Stimulated activated CD4-positive, alpha-beta T cell treated with anti-CD3 and anti-CD28 coated beads, Interleukin-2, amount 100 ng/mL, for 4 hours (primary cell): ENCODE measurements around the gene TAGAP.
A peak's percentile ranks its signal among the peaks of the same experiment; 100 is the strongest.
"Not testable (repeated sequence)": the region's sequence is repeated elsewhere in the genome, so short reads cannot be mapped to it uniquely, and the experiment has no call there.

Source experiments
- DNase-seq: peaks from one replicate; pipeline ENCODE4 v3.0.0-alpha.2; 2020; ENCODE audit warnings: low read depth

Gene TAGAP

DNA sequence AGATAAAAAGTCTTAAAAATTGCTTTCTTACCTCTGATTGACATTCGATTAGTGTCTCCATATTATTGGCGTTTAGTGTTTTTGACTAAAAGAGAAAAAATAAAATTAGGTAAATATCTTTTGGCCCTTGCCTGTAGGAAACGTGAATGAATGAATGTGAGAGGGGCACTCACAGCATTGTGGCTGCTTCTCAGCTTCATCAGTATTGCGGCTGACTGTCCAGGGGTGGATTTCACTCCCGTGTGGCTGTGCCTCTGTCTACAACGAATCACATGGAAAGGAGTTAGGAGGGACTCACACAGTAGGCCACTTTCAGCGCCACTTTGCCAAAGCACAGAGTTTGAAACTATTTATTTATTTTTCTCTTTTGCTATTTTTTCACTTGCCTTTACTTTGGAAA is 844 bp downstream of the TAGAP start:
- DNase-seq, result no peak

DNA sequence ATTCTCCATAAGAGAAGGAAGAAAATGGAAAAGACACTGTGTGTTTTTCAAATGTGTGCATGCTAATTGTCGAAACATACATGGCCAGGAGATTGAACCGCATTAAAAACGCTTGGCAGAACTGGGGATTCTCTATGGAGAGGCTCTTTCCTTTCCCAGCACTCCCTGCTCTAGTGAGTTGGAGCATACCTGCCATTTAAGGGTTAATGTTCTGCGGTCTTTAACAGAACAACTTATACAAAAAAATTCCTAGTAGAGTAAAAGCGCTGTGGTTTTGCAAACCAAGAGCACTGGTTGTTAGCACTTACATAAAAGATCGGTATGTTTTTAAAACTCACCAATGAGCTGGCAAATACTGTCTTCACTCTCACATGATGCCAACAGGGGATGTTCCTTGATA is 1.5 kb downstream of the TAGAP start:
- no peak for DNase-seq

DNA sequence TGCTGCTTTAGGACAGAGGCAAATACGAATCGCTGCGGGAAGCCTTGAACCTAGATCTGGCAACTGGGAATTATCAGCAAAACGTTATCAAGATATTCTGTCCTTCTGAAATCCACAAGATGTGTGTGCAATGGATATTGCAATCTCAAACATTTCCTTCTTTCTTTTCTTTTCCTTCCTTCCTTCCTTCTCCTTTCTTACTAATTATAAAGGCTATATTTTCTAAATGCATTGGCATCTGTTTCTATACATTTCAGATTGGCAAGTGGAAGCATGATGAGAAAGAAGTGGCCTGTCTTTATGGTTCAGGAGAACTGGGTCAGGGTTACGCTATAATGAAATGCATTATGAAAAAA is 2.0 kb downstream of the TAGAP start:
- no peak for DNase-seq

DNA sequence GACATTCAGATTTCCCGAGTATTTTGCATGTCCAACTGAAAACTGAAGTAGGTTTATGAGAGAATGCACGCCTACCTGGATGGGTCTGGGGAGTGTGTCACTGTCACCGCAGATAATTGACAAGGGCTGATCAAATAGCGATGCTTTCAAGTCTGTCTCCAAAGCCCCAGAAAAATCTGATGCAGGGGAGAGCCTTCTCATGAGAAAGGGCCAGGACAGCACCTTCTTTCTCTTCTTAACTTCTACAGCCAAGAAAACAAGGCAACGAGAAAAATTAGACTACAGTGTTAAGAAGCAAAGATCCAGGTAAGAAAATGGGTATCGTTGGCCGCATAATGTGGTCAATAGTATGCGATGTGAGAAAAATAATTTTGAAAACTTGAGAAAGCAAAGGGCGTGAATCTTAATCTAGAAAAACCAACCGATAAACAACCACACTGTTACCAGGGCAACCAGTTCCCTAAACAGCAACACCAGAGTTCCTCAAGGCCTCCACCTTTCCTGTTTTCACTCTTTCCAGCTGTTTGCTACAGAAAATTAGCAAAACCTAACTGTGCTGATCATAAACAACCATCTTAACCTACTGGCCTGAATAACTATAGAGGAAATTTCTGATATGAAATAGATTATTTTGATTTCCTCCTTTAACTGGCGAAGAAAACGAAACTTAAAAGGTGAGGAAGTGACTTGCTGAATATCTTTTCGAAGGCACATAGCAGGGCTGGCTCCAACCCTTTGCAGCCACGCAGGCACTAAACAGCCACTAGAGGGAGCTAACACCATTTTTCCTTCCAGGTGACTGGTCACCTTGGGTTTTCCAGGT is 2.6 kb downstream of the TAGAP start:
- DNase-seq, result peak; percentile 64

DNA sequence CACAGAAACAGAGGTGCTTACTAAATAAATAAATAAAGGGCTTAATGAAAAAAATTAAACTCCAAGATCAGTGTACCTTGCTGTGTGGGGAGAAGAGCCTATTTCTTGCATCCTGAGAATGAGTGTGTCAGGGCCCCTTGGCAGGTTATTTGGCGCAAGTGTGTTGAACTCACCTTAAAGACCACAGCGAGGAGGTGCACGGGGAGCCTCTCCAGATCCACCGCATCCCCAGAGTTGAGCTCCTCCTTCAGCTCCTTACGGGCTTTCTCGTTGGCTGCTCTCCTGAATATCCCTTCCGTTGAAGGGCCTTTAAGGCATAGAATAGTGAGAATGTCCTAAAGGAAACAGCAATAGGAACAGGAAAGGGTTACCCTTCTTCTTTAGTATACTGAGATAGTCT is 3.6 kb downstream of the TAGAP start:
- no peak for DNase-seq

DNA sequence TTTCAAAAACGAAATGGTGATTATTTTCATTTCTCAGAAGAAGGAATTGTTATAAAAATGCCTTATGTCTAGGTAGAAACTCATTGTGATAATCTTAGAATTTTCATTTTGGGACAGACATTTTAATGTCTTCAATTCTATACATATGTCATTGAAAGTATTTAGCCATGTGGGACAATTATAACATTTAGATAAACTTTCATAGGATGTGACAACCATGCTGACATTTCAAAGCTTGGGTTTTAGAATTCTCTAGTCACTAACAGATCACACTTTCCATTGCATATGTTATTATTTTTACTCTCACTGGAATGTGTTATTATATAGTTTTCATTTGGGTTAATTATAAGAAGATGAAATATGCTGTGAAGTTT is 4.9 kb downstream of the TAGAP start:
- no peak for DNase-seq

DNA sequence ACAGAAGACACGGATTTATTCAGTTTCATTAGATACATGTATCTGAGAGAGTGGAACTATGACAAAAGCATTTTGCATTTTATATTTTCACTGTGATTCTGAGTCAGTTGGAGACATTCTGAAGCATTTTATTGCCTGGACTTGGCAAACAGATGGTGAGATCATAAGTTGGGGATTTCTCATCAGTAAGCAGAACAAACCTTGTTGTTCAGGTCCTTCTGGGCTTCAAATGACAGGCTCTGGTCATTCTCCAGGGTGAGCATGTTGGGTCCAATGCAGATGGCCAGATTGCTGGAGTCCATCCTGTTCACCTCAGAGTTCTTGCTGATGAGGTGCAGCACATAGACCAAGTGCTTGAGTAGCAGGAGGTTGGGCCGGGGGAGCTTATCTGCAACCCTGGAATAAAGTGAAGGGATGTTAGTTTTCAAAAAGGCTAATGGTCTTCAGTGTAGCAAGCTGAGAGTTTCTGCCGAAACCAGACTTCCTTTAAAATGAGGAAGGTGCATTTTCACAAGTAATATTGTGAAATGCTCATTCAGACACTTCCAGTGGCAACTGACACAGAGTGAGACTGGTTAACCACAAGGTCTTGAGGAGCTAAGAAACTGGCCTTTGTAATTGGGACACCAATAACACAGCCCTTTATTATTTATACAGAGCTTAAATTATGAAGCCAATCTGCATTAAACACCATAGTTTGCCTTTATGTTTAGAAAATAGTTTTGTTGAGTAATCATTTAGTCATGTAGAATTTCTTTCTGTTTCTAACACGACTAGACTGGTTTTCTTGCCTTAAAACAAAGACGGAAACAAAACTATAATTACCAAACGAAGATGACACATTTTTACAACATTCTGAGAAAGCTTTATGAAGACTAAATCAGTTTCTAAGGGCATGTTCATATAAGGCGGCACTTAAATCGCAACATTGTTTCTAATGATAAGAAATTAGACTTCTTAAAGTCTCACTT is 5.6 kb downstream of the TAGAP start:
- DNase-seq, result no peak

DNA sequence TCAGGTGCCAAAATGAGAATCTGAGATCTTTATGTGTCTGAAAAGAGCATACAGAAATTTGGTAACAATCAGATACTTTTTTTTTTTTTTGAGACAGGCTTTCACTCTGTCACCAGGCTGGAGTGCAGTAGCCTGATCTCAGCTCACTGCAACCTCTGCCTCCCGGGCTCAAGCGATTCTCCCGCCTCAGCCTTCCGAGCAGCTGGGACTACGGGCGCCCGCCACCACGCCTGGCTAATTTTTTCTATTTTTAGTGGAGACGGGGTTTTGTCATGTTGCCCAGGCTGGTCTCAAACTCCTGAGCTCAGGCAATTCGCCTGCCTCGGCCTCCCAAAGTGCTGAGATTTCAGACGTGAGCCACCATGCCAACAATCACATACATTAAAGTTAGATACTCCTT is 6.5 kb downstream of the TAGAP start:
- DNase-seq, result not testable (repeated sequence)

DNA sequence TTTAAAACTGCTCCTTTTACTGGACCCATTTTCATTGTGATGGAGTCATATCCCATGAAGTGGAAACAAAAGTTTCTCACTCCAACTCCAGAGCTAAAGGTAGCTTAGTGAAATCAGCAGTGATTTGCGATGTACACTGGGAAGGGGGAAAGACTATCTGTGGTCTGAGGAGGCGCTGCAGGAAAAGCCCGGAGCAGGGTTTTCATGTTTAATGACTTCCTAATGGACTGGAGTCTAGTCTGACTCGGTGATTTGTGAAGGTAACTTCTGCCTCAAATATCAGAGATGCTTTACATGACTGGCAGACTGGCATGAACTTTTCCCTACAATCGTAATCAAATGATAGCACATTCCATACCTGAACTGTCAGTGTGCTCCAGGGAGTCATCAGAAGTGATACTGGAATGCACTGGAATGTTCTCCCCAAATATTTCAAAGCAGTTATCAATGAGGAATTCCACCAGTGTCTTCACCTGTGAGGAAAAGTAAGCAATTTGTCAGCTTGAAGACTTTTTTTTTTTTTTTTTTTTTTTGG is 7.0 kb downstream of the TAGAP start:
- no peak for DNase-seq

DNA sequence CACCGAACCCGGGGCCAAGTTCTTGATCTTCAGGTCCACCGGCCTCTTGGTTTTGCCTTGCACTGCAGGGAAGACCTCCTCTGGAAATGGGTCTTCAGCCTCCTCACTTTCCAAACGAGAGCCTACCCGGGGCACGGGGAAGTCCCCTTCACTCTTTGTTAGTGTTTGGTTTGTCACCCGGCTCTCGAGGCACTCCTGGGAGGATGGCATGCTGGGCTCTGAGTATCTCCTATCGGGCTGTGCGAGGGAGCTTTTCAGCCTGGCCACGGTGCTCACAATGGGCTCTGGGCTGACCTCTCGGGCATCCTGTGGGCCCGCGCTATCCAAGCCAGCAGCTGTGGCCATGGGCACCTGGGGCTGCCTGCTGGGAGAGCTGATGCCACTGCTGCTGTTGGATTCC is 8.1 kb downstream of the TAGAP start:
- DNase-seq, result no peak

DNA sequence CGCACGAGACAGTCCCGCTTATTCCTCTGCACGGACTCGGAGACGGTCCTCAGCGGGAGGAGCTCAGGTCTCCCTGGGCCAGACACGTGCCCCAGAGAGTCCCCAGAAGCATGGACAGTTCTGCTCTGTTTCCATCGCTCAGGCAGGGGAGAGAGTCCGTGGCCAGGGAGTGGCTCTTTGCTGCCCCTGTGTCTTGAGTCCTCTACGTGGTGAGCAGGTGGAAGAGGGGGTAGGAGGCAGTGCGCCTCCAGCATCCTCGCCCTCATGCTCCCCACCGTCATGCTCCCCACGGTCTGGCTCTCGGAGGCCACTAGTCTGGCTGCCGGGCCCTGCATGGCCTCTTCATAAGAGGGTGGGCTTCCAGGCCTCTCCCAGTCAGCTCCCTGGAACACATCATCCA is 8.9 kb downstream of the TAGAP start:
- no peak for DNase-seq

DNA sequence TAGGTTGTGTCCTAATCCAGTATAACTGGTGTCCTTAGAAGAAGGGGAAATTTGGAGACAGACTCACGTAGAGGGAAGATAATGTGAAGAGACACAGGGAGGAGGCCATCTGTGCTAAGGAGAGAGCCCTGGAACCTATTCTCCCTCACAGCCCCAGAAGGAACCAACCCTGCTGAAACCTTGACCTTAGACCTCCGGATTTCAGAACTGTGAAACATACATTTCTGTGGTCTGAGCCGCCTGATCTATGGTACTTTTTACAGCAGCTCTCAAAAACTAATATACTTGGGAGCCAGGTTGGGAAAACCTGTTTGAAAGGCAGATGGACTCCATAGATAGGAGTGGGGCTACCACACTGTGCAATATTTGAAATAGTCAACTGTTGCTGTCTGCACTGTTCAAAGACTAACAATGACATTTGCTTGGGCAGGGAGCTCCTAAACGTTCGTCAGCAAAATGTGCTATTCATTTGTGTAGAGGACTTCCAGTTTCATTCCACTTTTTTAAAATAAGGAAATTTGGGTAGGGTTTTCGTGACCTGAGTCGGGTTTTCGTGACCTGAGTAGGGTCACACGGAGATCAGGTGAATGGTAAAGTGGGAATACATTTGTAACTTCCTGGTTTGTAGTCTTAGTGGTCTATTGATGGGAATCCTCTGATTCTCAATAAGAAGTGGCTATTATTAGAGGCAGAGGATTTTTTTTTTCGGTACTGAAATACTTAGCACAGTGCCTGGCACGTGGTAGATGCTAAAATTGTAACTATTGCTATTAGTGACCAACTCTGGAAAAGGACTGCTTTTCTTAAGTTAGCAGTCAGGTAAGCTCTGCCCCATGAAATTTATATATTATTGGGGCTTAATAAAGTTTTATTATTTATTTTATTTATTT is 11.4 kb downstream of the TAGAP start:
- no peak for DNase-seq

DNA sequence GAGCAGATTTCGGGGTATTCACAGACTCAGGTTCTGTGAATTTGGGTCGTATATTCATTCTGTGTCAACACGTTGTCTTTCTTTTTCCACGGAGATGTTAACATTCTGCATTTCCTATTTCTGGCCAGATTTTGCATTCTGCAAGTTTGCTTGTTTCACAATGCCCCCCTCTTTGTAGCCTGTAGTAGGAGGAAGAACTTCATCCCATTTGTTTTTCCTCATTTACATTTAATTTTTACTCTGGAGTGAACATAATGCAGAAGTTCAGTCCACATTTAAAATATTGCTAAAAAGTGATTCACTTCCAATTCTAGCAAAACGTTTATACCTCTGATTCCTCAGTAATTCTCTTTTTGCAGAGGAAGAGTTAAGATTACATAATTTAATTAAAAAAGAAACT is 12.9 kb downstream of the TAGAP start:
- DNase-seq, result no peak

DNA sequence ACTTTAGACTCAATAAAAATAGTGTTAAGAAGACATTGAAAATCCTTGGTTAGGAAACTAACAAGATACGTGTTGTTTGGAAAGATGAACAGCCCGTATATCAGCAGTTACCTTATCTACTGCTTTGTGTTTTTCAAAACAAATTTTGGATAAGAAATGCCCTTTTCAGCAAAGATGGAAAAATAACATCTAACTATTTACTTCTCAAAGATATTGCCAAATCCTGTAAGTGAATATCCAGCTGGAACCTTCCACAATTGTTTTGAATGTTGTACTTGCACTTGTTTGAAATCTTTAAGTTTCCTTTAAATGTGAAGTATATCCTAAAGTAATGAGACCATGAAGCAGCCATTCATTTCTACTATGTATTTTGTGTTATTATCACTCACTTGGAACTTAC is 14.6 kb downstream of the TAGAP start:
- no peak for DNase-seq

DNA sequence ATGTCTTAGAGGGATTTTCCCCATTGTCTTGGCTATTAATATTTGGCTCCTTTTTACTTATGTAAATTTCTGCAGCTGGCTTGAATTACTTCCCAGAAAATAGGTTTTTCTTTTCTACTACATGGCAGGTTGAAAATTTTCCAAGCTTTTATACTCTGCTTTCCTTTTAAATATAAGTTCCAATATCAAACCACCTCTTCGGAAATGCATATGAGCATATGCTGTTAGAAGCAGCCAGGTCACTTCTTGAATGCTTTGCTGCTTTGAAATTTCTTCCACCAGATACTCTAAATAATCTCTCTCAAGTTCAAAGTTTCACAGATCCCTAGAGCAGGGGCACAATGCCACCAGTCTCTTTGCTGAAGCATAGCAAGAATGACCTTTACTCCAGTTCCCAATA is 19.6 kb downstream of the TAGAP start:
- not testable (repeated sequence) for DNase-seq

DNA sequence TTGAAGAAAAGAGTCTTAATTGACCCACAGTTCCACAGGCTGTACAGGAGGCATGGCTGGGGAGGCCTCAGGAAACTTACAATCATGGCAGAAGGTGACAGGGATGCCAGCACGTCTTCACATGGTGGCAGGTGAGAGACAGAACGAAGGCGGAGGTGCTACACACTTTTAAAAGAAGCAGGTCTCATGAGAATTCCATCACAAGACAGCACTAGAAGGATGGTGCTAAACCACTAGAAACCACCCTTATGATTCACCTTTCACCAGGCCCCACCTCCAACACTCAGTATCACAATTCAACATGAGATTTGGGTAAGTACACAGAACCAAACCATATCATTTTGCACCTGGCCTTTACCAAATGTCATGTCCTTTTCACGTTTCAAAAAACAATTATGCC is 20.9 kb downstream of the TAGAP start:
- no peak for DNase-seq

DNA sequence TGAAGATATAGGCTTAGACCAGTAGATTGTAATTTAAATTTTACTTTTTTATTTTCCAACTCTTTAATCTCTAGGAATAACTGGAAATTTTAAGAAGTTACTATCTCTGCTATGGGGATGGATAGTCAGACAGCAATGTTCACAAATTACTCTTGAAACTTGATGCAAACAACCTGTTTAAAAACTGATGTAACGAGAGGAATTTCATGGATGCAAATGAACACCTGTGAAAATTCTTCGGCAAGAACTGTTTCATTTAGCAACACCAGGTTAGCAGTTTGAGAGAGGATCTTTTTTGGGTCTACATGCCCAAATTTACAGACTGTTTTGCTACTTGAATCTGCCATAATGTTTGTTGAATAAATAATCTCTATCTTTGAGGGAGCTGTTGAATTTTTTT is 24.8 kb downstream of the TAGAP start:
- DNase-seq, result no peak

DNA sequence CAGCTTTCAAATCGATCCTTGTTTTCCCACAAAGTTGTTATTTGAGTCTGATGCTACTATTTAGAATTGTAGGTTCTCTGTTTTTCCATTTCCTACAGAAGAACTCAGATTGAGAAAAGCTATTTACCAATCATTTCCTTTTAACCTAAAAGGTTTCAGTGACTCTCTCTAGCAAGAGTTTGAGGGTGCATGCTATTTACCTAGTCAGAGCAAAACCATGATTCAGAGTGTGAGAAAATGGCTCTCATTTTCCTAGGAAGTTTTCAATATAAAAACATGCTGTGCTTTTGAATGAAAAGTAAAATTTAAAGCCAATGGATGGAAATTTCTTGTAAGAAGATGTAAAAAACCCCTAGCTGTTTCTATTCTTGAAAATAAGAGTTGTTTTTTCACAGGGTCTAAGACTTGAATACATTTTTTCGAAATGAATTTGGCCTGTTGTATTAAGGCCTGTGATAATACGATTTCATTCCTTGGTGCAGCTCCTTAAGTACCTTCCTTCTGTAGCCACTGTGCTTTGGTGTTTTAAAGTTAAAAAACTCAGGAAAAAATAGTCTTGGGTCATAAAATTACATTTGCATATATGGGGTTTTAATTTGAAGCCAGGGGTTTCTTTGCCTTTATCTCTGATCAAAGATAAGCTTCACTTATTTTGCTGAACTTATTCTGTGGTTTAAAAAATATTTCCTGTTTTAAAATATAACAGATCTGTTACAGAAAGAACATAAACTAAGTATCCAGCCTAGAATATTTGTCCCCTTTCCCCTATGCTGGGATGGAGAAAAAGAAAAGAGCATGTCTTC is 26.8 kb downstream of the TAGAP start:
- DNase-seq, result no peak

DNA sequence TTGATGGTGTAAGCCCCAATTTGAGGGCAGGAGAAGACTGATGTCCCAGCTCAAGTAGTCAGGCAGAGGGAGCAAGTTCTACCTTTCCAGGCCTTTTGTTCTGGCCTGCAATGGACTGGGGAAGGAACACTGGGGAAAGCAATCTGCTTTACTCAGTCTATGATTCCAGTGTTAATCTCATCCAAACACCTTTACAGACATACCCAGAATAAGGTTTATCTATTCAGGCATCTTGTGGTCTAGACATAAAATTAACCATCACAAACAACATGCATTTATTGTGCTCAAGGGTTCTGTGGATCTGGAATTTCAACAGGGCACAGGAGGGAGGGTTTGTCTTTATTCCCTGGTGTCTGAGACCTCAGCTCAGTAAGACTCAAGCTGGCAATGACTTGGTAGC is 30.4 kb downstream of the TAGAP start:
- DNase-seq, result no peak

DNA sequence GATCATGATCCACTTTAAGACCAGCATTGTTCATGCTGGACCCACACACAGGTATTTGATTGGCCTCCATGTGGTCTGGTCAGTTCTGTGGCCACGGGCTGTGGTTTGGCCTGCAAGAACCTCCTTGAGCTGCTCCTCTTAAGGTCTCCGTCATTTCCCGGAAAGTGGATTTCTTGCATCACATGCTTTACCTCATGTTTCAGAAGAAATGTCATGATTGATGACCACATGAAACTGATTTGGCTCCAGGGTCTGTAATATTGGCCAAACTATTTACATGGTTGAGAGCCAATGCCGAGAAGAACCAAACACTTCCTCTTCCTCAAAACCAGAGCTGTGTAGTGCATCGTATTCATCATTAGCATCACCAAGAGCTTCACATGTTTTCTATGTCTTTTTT is 31.6 kb downstream of the TAGAP start:
- no peak for DNase-seq

DNA sequence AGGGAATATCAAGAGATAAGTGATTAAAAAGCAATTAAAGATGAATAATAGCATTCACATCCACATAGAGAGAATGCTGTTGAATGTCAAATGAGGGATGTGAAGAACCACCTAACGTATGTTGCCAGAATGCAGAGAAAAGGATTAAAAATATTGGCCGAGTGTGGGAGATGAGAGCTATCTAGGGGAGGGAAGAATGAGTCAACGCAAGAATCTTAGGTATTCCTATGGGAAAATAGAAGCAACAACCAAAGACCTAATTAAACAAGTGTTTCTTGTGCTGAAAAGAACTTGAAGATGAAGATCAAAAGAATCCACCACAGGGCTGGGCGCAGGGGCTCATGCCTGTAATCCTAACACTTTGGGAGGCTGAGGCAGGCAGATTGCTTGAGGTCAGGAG is 32.6 kb downstream of the TAGAP start:
- no peak for DNase-seq
